OCI-LY1 (cell line): ENCODE results near the gene ACTR8.

Source experiments
- H2AFZ ChIP-seq: fragments of 200-600 bp; sonication (generic), shearing (Covaris generic); 2 replicates; pipeline ENCODE4 v1.6.0; 2014; ENCODE audit warnings: antibody characterized with exemption, mild to moderate bottlenecking, low read length
- H3F3A ChIP-seq: fragments of 200-600 bp; sonication (generic), shearing (Covaris generic); 2 replicates; pipeline ENCODE4 v1.6.0; 2014; ENCODE audit warnings: mild to moderate bottlenecking, antibody characterized with exemption, low read length, moderate library complexity; ENCODE audit not compliant: insufficient read depth
- H3K27ac ChIP-seq: fragments of 200-600 bp; sonication (generic); 2 replicates; pipeline ENCODE4 v1.5.1; 2014; ENCODE audit warnings: low read length, mixed run types, mild to moderate bottlenecking, low read depth; ENCODE audit not compliant: poor library complexity, severe bottlenecking
- H3K27me3 ChIP-seq: fragments of 200-600 bp; sonication (generic); 2 replicates; pipeline ENCODE4 v1.6.0; 2014; ENCODE audit warnings: antibody characterized with exemption, mild to moderate bottlenecking, low read length, moderate library complexity; ENCODE audit not compliant: insufficient read depth
- H3K36me3 ChIP-seq: fragments of 200-600 bp; sonication (generic); 2 replicates; pipeline ENCODE4 v1.6.1; 2014; ENCODE audit warnings: mild to moderate bottlenecking, antibody characterized with exemption, low read length, moderate library complexity, mixed read lengths; ENCODE audit not compliant: insufficient read depth
- H3K4me1 ChIP-seq: fragments of 200-600 bp; sonication (generic); 2 replicates; pipeline ENCODE4 v1.5.1; 2014; ENCODE audit warnings: mild to moderate bottlenecking, low read length, moderate library complexity; ENCODE audit not compliant: insufficient read depth, severe bottlenecking
- H3K4me2 ChIP-seq: fragments of 200-600 bp; sonication (generic), shearing (Covaris generic); 2 replicates; pipeline ENCODE4 v1.6.1; 2014; ENCODE audit warnings: low read length
- H3K4me3 ChIP-seq: fragments of 200-600 bp; sonication (generic); 2 replicates; pipeline ENCODE4 v1.5.1; 2014; ENCODE audit warnings: low read length, low read depth, mild to moderate bottlenecking, mixed read lengths; ENCODE audit not compliant: poor library complexity, severe bottlenecking
- H3K79me2 ChIP-seq: fragments of 200-600 bp; shearing (Covaris generic); 2 replicates; pipeline ENCODE4 v1.6.1; 2016; ENCODE audit warnings: mixed run types, low read length, mixed read lengths; ENCODE audit not compliant: insufficient read depth
- H3K9ac ChIP-seq: fragments of 200-600 bp; sonication (generic), shearing (Covaris generic); 2 replicates; pipeline ENCODE4 v1.6.1; 2014; ENCODE audit warnings: mild to moderate bottlenecking, low read length, mixed read lengths
- H3K9me2 ChIP-seq: fragments of 200-600 bp; sonication (generic), shearing (Covaris generic); 2 replicates; pipeline ENCODE4 v1.6.1; 2014; ENCODE audit warnings: low read depth, mild to moderate bottlenecking, low read length, mixed read lengths
- H3K9me3 ChIP-seq: fragments of 200-600 bp; shearing (Covaris generic); 2 replicates; pipeline ENCODE4 v1.6.1; 2014; ENCODE audit warnings: low read length, mixed read lengths
- H4K20me1 ChIP-seq: fragments of 200-600 bp; sonication (generic), shearing (Covaris generic); 2 replicates; pipeline ENCODE4 v1.6.0; 2016; ENCODE audit warnings: mild to moderate bottlenecking, low read length; ENCODE audit not compliant: insufficient read depth
- EZH2 ChIP-seq: fragments of 200-600 bp; sonication (generic), shearing (Covaris generic); IDR thresholded peaks from 2 replicates; pipeline ENCODE4 v1.8.0; 2017; ENCODE audit warnings: borderline replicate concordance, mixed run types, mild to moderate bottlenecking, antibody characterized with exemption, low read length, moderate library complexity, mixed read lengths
- TF ChIP-seq, protein P1 (sequence below): fragments of 200-600 bp; sonication (generic), shearing (Covaris generic); IDR thresholded peaks from 2 replicates; pipeline ENCODE4 v1.5.1; 2017; ENCODE audit warnings: mild to moderate bottlenecking, antibody characterized with exemption, low read length, moderate library complexity, mixed read lengths

ACTR8 gene

DNA sequence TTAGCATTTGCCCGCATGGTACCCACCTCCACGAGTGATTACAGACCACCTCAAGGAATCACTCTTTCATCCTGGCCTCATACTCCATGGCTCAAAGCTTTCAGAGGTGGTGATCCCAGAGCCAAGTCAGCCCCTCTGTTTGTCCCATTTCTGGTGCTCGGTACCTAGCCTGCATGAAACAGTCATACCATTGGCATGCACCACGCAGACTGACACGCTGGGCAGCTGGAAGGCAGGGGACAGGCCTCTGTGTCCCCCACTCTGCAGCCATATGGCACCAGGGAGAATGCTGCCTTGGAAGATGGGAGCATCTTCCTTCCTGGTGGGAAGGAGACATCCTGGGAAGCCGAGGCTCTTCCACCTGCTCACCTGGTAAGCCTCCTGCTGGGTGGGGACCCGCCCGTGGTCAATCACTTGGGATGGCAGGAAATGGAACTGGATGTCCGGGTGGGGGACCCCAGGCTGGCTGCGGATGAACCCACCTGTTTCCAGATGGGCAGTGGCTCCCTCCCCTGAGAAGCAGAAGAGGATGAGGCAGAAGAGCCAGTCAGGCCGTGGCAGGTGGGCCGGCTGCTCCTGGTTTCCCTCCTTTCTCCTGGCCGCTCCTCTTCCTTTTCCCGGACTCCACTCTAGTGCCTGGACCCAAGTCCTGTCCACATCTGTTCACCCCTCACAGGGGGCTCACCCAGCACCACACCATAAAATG is 62.6 kb downstream of the ACTR8 start:
- Histone ChIP-seq H4K20me1 (no peaks in the 10 kb centered on the region), H3K9me2 (no peaks in the 10 kb centered on the region), H3F3A (no peaks in the 10 kb centered on the region), H3K27ac (no peak overlapping the region), H3K9me3 (no peaks in the 10 kb centered on the region), H3K9ac (no peak overlapping the region), H3K4me1 (no peaks in the 10 kb centered on the region), H2AFZ (no peak overlapping the region), H3K79me2 (no peaks in the 10 kb centered on the region), H3K4me2 (no peak overlapping the region), H3K4me3 (no peak overlapping the region), H3K36me3 (no peaks in the 10 kb centered on the region), H3K27me3 (no peaks in the 10 kb centered on the region)
- TF ChIP-seq, protein P1, sequence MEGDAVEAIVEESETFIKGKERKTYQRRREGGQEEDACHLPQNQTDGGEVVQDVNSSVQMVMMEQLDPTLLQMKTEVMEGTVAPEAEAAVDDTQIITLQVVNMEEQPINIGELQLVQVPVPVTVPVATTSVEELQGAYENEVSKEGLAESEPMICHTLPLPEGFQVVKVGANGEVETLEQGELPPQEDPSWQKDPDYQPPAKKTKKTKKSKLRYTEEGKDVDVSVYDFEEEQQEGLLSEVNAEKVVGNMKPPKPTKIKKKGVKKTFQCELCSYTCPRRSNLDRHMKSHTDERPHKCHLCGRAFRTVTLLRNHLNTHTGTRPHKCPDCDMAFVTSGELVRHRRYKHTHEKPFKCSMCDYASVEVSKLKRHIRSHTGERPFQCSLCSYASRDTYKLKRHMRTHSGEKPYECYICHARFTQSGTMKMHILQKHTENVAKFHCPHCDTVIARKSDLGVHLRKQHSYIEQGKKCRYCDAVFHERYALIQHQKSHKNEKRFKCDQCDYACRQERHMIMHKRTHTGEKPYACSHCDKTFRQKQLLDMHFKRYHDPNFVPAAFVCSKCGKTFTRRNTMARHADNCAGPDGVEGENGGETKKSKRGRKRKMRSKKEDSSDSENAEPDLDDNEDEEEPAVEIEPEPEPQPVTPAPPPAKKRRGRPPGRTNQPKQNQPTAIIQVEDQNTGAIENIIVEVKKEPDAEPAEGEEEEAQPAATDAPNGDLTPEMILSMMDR: no peak
- TF ChIP-seq EZH2: no peak

DNA sequence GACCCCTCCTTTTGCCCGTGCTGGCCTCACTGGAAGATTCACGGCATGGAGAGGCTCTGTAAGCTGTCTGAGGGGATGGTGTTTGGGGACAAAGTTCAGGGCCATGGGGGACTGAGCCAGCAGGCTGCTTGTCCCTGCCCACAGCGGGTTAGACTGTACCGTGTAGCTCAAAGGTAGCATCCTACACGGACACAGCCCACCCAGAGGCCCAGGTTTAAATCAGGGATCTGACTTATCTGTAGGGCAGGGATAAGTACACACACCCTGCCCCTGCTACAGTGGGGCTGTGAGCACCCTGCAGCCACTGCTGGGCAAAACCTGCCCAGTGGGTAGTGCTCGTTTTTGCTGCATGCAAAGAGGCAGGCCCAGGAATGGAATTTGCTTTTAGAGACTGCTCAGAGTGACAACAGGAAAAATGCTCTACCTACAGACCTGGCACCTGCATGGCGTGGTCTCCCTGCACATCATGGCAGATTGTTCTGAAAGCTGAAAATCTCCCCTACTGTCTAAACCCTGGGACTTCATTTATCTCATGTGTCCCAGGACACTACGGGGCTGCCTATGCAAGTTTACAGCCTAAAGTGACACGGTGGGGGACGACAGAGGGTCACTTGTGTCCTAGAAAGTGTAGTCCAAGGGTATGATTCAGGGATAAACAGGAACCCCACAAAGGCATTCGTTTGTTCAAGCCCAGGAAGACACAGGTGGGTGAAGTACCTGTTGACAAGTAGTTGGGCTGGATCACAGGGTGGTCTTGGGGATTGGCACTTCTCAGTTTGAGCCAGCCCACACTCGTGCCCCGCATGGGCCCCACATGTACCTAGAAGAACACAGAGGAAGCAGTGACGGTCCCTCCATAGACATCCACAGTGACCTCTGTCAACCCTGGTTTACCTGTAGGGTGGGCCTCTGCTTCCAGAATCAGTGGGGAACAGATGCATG is 63.5 kb downstream of the ACTR8 start:
- H3K27me3 ChIP-seq: no peaks in the 10 kb centered on the region

DNA sequence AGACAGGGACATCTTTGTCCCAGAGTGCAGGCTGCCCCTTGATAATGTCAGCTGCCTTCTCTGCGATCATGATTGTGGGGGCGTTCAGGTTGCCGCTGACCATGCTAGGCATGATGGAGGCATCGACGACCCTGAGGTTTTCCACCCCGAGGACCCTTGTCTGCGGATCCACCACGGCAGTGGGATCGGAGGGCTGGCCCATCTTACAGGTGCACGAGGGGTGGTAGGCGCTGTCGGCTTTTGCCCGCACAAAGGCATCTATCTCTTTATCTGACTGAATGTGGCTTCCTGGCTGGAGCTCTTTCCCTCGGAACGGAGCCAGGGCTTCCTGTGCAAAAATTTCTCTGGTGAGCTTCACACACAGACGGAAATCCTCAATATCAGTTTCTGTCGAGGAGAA is 64.1 kb downstream of the ACTR8 start:
- Histone ChIP-seq H3K4me1 (no peaks in the 10 kb centered on the region), H2AFZ (no peak overlapping the region), H3K27ac (no peak overlapping the region), H3F3A (no peaks in the 10 kb centered on the region), H3K4me3 (no peak overlapping the region), H3K79me2 (no peaks in the 10 kb centered on the region), H4K20me1 (no peaks in the 10 kb centered on the region), H3K36me3 (no peaks in the 10 kb centered on the region), H3K9me2 (no peaks in the 10 kb centered on the region), H3K9ac (no peak overlapping the region), H3K27me3 (no peaks in the 10 kb centered on the region), H3K9me3 (no peaks in the 10 kb centered on the region), H3K4me2 (no peak overlapping the region)
- TF ChIP-seq, protein P1: no peak
- TF ChIP-seq EZH2: no peak

More for the DNA sequence above, 63.5 kb downstream of the ACTR8 start:
- H3F3A ChIP-seq: no peaks in the 10 kb centered on the region
- no peaks in the 10 kb centered on the region for H3K9me2 ChIP-seq
- H3K4me1 ChIP-seq: no peaks in the 10 kb centered on the region
- H3K27ac ChIP-seq: no peak overlapping the region
- H3K79me2 ChIP-seq: no peaks in the 10 kb centered on the region
- no peak for TF ChIP-seq EZH2
- no peaks in the 10 kb centered on the region for H3K36me3 ChIP-seq
- H3K4me2 ChIP-seq: no peak overlapping the region
- no peaks in the 10 kb centered on the region for H4K20me1 ChIP-seq
- no peak overlapping the region for H2AFZ ChIP-seq
- H3K9ac ChIP-seq: no peak overlapping the region
- H3K9me3 ChIP-seq: no peaks in the 10 kb centered on the region
- no peak overlapping the region for H3K4me3 ChIP-seq
